Activated CD4-positive, alpha-beta T cell treated with anti-CD3 and anti-CD28 coated beads, Interleukin-2, Interleukin-6, amounts not matched to agents 100 ng/mL and 50 ng/mL, durations not matched to agents 16 hours and 8 hours (primary cell): ENCODE measurements around the gene PITPNC1.

Source experiments
- DNase-seq: peaks from one replicate; pipeline ENCODE4 v3.0.0-alpha.2; 2020

PITPNC1 gene

GRCh38 chr17:67658265-67658664 lies 281.2 kb downstream of the PITPNC1 start:
- no peak for DNase-seq

GRCh38 chr17:67659028-67659427 lies 281.9 kb downstream of the PITPNC1 start:
- no peak for DNase-seq

- no peak for DNase-seq
Measured at GRCh38 chr17:67662712-67663111, 285.6 kb downstream of the PITPNC1 start.

GRCh38 chr17:67663457-67663856 lies 286.4 kb downstream of the PITPNC1 start:
- DNase-seq: no peak

- no peak for DNase-seq
Measured at GRCh38 chr17:67666028-67666427, 288.9 kb downstream of the PITPNC1 start.

GRCh38 chr17:67666710-67667109 lies 289.6 kb downstream of the PITPNC1 start:
- no peak for DNase-seq

- DNase-seq: no peak
Measured at GRCh38 chr17:67671493-67671892, 294.4 kb downstream of the PITPNC1 start.

GRCh38 chr17:67672592-67673335 lies 295.7 kb downstream of the PITPNC1 start:
- no peak for DNase-seq

- DNase-seq: no peak
Measured at GRCh38 chr17:67675481-67675880, 298.4 kb downstream of the PITPNC1 start.

GRCh38 chr17:67676305-67676704 lies 299.2 kb downstream of the PITPNC1 start:
- DNase-seq: no peak

GRCh38 chr17:67678414-67678813 lies 301.3 kb downstream of the PITPNC1 start:
- DNase-seq: no peak

GRCh38 chr17:67679225-67679624 lies 302.1 kb downstream of the PITPNC1 start:
- no peak for DNase-seq

GRCh38 chr17:67679721-67680120 lies 302.6 kb downstream of the PITPNC1 start:
- no peak for DNase-seq

GRCh38 chr17:67680445-67681224 lies 303.6 kb downstream of the PITPNC1 start:
- no peak for DNase-seq

- DNase-seq: no peak
Measured at GRCh38 chr17:67682196-67682595, 305.1 kb downstream of the PITPNC1 start.

- no peak for DNase-seq
Measured at GRCh38 chr17:67685351-67685750, 308.3 kb downstream of the PITPNC1 start.

GRCh38 chr17:67686241-67686640 lies 309.2 kb downstream of the PITPNC1 start:
- DNase-seq: no peak

GRCh38 chr17:67687511-67687910 lies 310.4 kb downstream of the PITPNC1 start:
- DNase-seq: no peak

- DNase-seq: peak; percentile 72
Measured at GRCh38 chr17:67689534-67690177, 312.6 kb downstream of the PITPNC1 start.

GRCh38 chr17:67693811-67694210 lies 316.7 kb downstream of the PITPNC1 start:
- no peak for DNase-seq

GRCh38 chr17:67696347-67696746 lies 319.3 kb downstream of the PITPNC1 start:
- DNase-seq: no peak

- DNase-seq: no peak
Measured at GRCh38 chr17:67696853-67697498, 319.9 kb downstream of the PITPNC1 start.

- DNase-seq: no peak
Measured at GRCh38 chr17:67700037-67700724, 323.1 kb downstream of the PITPNC1 start.
